Motor neuron (in vitro differentiated cells): ENCODE data around the gene PRR12. TPM values are rescaled to one million over a fixed set of nuclear protein-coding genes. Genes with fewer than 3 reads are reported as not detected.

Source experiments
- ATAC-seq, 8 experiments: fragments of 200-7000 bp; cut with Tn5 transposase; replicated peaks in 6 of 8; 2 replicates each; pipeline ENCODE4 v1.8.0; 2021; ENCODE audit warnings: mild to moderate bottlenecking in 8 of 8, moderate library complexity in 8 of 8
- H3K27ac ChIP-seq, 2 donors: fragments of 250-450 bp; sonication (Bioruptor Pico); 2 replicates each; pipeline ENCODE4 v1.9.0; 2021; ENCODE audit warnings: antibody characterized with exemption in 2 of 2, mild to moderate bottlenecking in 2 of 2, moderate library complexity in 1 of 2
- H3K4me1 ChIP-seq, 2 donors: fragments of 250-450 bp; sonication (Bioruptor Pico); replicated peaks in 1 of 2; 2 replicates each; pipeline ENCODE4 v1.6.1; 2021; ENCODE audit warnings: antibody characterized with exemption in 2 of 2, mild to moderate bottlenecking in 2 of 2, moderate library complexity in 1 of 2
- H3K4me3 ChIP-seq, 5 donors: fragments of 250-450 bp; sonication (Bioruptor Pico); 2 replicates each; pipeline ENCODE4 v1.9.0; 2021; ENCODE audit warnings: antibody characterized with exemption in 5 of 5, mild to moderate bottlenecking in 5 of 5, moderate library complexity in 4 of 5
- WGBS, 10 experiments: fragments of 450-650 bp; shearing (Covaris generic); methylation state at CpG; one replicate each; pipeline ENCODE4 v1.0.0; 2022; 5-methylcytosine and 5-hydroxymethylcytosine counted together
- in situ Hi-C, 9 experiments: fragments of 400-800 bp; cut with MboI; loops; one replicate each; pipeline ENCODE4 v1.15.0; 2021; ENCODE audit warnings: low sequenced_read_pairs in 9 of 9, low pct_unique_long_range_greater_than_20kb in 2 of 9; ENCODE audit not compliant: unreplicated experiment in 9 of 9
- total RNA-seq, 8 experiments: library from RNA; unstranded; fragments of 300-600 nt; gene quantifications; 2 replicates each; pipeline versions ENCODE4 v1.2.3 to v1.2.4, GENCODE V29; 2022

The PRR12 gene
- total RNA-seq, 8 experiments from 2014 or later = 3.3 to 18.8 (median 7.5) TPM

GRCh38 chr19:49567861-49568441, 23.0 kb upstream of the PRR12 start:
- WGBS, 10 experiments = 0 to 93% (median 84%) methylated on average over 2 to 9 of the region's 9 CpGs; no CpG with 5 or more reads in 1 of the 10 experiments
- Histone ChIP-seq H3K27ac (no peak overlapping the region), H3K4me3 (no peak overlapping the region), H3K4me1 (peaks cover 0 to 6% of the 10 kb centered on the region in 2 donors)
- peak in 3 of 8 experiments; percentile 84 to 85 (median 84) for ATAC-seq
- in situ Hi-C loops = no loop called here

- peak; percentile 2 to 56 (median 51) for ATAC-seq
- in situ Hi-C loops = no loop called here
- WGBS, 10 experiments = 0 to 27% (median 7%) methylated on average over 2 to 8 of the region's 14 CpGs; no CpG with 5 or more reads in 5 of the 10 experiments
- H3K4me1 ChIP-seq = peaks cover 0 to 6% of the 10 kb centered on the region in 2 donors
- H3K4me3 ChIP-seq = no peak overlapping the region
- no peak overlapping the region for H3K27ac ChIP-seq
Measured at GRCh38 chr19:49570138-49570856, 20.7 kb upstream of the PRR12 start.

GRCh38 chr19:49570997-49571676, 19.8 kb upstream of the PRR12 start:
- peak in 5 of 8 experiments; percentile 56 to 75 (median 71) for ATAC-seq
- no peak overlapping the region for H3K27ac ChIP-seq
- WGBS, 10 experiments = 50 to 100% (median 79%) methylated on average over 2 to 9 of the region's 11 CpGs
- no peak overlapping the region for H3K4me3 ChIP-seq
- H3K4me1 ChIP-seq = peaks cover 0 to 6% of the 10 kb centered on the region in 2 donors
- in situ Hi-C loops = no loop called here

GRCh38 chr19:49573009-49573408, 18.0 kb upstream of the PRR12 start:
- H3K4me3 ChIP-seq = no peak overlapping the region
- no peak overlapping the region for H3K27ac ChIP-seq
- 60 to 100% (median 99%) methylated on average over 1 to 4 of the region's 7 CpGs; no CpG with 5 or more reads in 2 of the 10 experiments for WGBS, 10 experiments
- peaks cover 0 to 6% of the 10 kb centered on the region in 2 donors for H3K4me1 ChIP-seq
- peak in 2 of 8 experiments; percentile 11 to 62 for ATAC-seq
- in situ Hi-C loops = no loop called here

GRCh38 chr19:49573425-49573824, 17.6 kb upstream of the PRR12 start:
- Histone ChIP-seq H3K27ac (no peak overlapping the region), H3K4me1 (peaks cover 0 to 6% of the 10 kb centered on the region in 2 donors), H3K4me3 (no peak overlapping the region)
- peak in 4 of 8 experiments; percentile 52 to 64 (median 60) for ATAC-seq
- in situ Hi-C loops = no loop called here
- 40 to 100% (median 92%) methylated on average over 1 to 3 of the region's 3 CpGs; no CpG with 5 or more reads in 4 of the 10 experiments for WGBS, 10 experiments

GRCh38 chr19:49574206-49574755, 16.7 kb upstream of the PRR12 start:
- no peak overlapping the region for H3K27ac ChIP-seq
- H3K4me1 ChIP-seq = peaks cover 6 to 9% of the 10 kb centered on the region in 2 donors
- H3K4me3 ChIP-seq = no peak overlapping the region
- in situ Hi-C loops = no loop called here
- 34 to 100% (median 94%) methylated on average over 1 to 2 of the region's 2 CpGs; no CpG with 5 or more reads in 3 of the 10 experiments for WGBS, 10 experiments
- ATAC-seq = peak in 1 of 8 experiments; percentile 40

- no peak for ATAC-seq
- Histone ChIP-seq H3K4me1 (peaks cover 5 to 11% of the 10 kb centered on the region in 2 donors), H3K27ac (no peak overlapping the region), H3K4me3 (peak overlapping the region in 2 of 5 donors; percentile 4 to 85)
- in situ Hi-C loops = no loop called here
- WGBS, 10 experiments = 60 to 94% (median 79%) methylated on average over 2 to 4 of the region's 4 CpGs; no CpG with 5 or more reads in 1 of the 10 experiments
Measured at GRCh38 chr19:49579193-49579592, 11.8 kb upstream of the PRR12 start.

- WGBS, 10 experiments = 0 to 4% (median 0%) methylated on average over 2 to 8 of the region's 8 CpGs; no CpG with 5 or more reads in 2 of the 10 experiments
- Histone ChIP-seq H3K4me3 (peak overlapping the region; percentile 52 to 85 (median 68)), H3K27ac (peak overlapping the region; percentile 51 to 52), H3K4me1 (peaks cover 9 to 17% of the 10 kb centered on the region in 2 donors)
- peak in 2 of 8 experiments; percentile 11 to 42 for ATAC-seq
- in situ Hi-C loops = no loop called here
Measured at GRCh38 chr19:49579947-49580263, 11.1 kb upstream of the PRR12 start.

- 0 to 16% (median 4%) methylated on average over 1 to 19 of the region's 31 CpGs for WGBS, 10 experiments
- Histone ChIP-seq H3K4me3 (peak within 1 kb of the TSS; percentile 52 to 85 (median 68)), H3K4me1 (peaks cover 14 to 22% of the 10 kb centered on the region in 2 donors), H3K27ac (peak within 1 kb of the TSS; percentile 51 to 52)
- ATAC-seq = peak; percentile 79 to 100 (median 88)
- in situ Hi-C loops = no loop called here
Measured at GRCh38 chr19:49580264-49581006, 10.5 kb upstream of the PRR12 start, which contains the start of gene NOSIP. TSS of gene NOSIP (minus strand) at chr19:49580556. CDS start at chr19:49560691, 19,865 bp downstream.

- WGBS, 10 experiments = 11 to 83% (median 39%) methylated on average over 1 to 7 of the region's 15 CpGs; no CpG with 5 or more reads in 2 of the 10 experiments
- Histone ChIP-seq H3K4me1 (peaks cover 20 to 28% of the 10 kb centered on the region in 2 donors), H3K27ac (peak within 1 kb of the TSS; percentile 51 to 52), H3K4me3 (peak within 1 kb of the TSS; percentile 52 to 85 (median 68))
- in situ Hi-C loops = no loop called here
- ATAC-seq = no peak
Measured at GRCh38 chr19:49581007-49581508, 9.9 kb upstream of the PRR12 start, which contains the start of gene PRRG2. TSS of gene PRRG2 (plus strand) at chr19:49581316. CDS start at chr19:49583220, 1,904 bp downstream.

GRCh38 chr19:49583239-49583638, 7.7 kb upstream of the PRR12 start:
- WGBS, 10 experiments = 0 to 50% (median 20%) methylated on average over 1 to 2 of the region's 2 CpGs; no CpG with 5 or more reads in 7 of the 10 experiments
- no peak overlapping the region for H3K4me3 ChIP-seq
- no peak overlapping the region for H3K27ac ChIP-seq
- in situ Hi-C loops = no loop called here
- ATAC-seq = no peak
- H3K4me1 ChIP-seq = peaks cover 20 to 29% of the 10 kb centered on the region in 2 donors

- no peak overlapping the region for H3K4me3 ChIP-seq
- ATAC-seq = peak in 5 of 8 experiments; percentile 68 to 86 (median 76)
- peak overlapping the region; percentile 46 to 64 for H3K27ac ChIP-seq
- peaks cover 18% of the 10 kb centered on the region in 2 donors for H3K4me1 ChIP-seq
- in situ Hi-C loops = no loop called here
- WGBS, 10 experiments = 0 to 80% (median 20%) methylated on average over 1 to 2 of the region's 8 CpGs; no CpG with 5 or more reads in 7 of the 10 experiments
Measured at GRCh38 chr19:49585023-49585422, 6.0 kb upstream of the PRR12 start.
